Measurements from ENCODE around the gene CCSER2. TPM values are rescaled to one million over a fixed set of nuclear protein-coding genes. Genes with fewer than 3 reads are reported as not detected.

The CCSER2 gene
- total RNA-seq, 1 donor, result 40.8 TPM

- DNase-seq (ENCODE audit: low read depth), result no peak
- H3K4me3 ChIP-seq (ENCODE audit: low read depth, low read length), result no peak overlapping the region
- no peak for TF ChIP-seq CTCF (IDR thresholded peaks at IDR 0.05; ENCODE audit: insufficient read depth, low read length)
Measured at GRCh38 chr10:84543948-84544347, 215.6 kb downstream of the CCSER2 start.

GRCh38 chr10:84545651-84546050, 217.3 kb downstream of the CCSER2 start:
- H3K4me3 ChIP-seq (ENCODE audit: low read depth, low read length), result no peak overlapping the region
- no peak for DNase-seq (ENCODE audit: low read depth)
- no peak for TF ChIP-seq CTCF (IDR thresholded peaks at IDR 0.05; ENCODE audit: insufficient read depth, low read length)

- TF ChIP-seq CTCF (IDR thresholded peaks at IDR 0.05; ENCODE audit: insufficient read depth, low read length), result no peak
- no peak overlapping the region for H3K4me3 ChIP-seq (ENCODE audit: low read depth, low read length)
- DNase-seq (ENCODE audit: low read depth), result no peak
Measured at GRCh38 chr10:84546609-84547008, 218.2 kb downstream of the CCSER2 start.

GRCh38 chr10:84547616-84548015, 219.2 kb downstream of the CCSER2 start:
- no peak overlapping the region for H3K4me3 ChIP-seq (ENCODE audit: low read depth, low read length)
- TF ChIP-seq CTCF (IDR thresholded peaks at IDR 0.05; ENCODE audit: insufficient read depth, low read length), result no peak
- no peak for DNase-seq (ENCODE audit: low read depth)

GRCh38 chr10:84548869-84549268, 220.5 kb downstream of the CCSER2 start:
- no peak for DNase-seq (ENCODE audit: low read depth)
- peak; percentile 13 for TF ChIP-seq CTCF (IDR thresholded peaks at IDR 0.05; ENCODE audit: insufficient read depth, low read length)
- no peak overlapping the region for H3K4me3 ChIP-seq (ENCODE audit: low read depth, low read length)

DNA sequence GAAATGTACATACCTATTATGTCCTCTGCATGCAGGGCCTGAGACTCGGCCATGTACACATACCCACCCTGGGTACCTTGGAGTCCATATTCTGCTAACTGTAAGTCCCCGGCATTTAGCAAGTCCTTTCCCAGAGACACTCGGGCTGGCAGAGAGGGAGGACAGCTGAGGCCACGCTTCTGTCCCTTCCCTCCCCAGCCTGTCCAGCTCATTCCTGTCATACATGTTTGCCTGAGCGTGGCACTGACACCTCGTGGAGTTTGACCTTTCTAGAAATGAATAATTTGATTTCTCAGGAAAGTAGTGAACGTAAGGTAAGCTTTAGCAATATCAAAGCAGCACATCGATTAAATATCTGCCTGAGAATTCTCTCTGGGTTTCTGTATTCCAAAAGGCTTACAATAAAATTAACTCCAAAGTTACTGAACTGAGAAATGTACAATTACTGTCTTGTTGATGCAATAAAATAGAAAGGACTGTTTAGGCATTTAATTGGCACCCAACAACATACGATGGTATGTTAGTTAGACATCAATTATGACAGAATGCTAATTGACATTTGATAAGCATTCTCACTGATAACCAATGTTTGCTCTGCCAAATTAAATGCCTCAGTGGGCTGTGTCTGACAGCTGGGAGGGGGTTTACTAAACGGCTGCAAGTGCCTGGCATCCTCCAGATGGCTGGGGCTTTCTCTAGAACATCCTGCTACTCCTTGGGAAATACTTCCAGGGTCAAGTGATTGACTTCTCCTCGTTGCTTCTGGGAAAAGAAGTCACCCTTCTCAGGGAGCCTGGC, 221.2 kb downstream of the CCSER2 start:
- no peak for DNase-seq (ENCODE audit: low read depth)
- H3K4me3 ChIP-seq (ENCODE audit: low read depth, low read length), result no peak overlapping the region
- no peak for TF ChIP-seq CTCF (IDR thresholded peaks at IDR 0.05; ENCODE audit: insufficient read depth, low read length)
